OCI-LY1 (cell line): ENCODE data around the gene ARHGAP22.

ENCODE experiments used
- H2AFZ ChIP-seq: fragments of 200-600 bp; sonication (generic), shearing (Covaris generic); 2 replicates; pipeline ENCODE4 v1.6.0; 2014; ENCODE audit warnings: antibody characterized with exemption, mild to moderate bottlenecking, low read length
- H3F3A ChIP-seq: fragments of 200-600 bp; sonication (generic), shearing (Covaris generic); 2 replicates; pipeline ENCODE4 v1.6.0; 2014; ENCODE audit warnings: mild to moderate bottlenecking, antibody characterized with exemption, low read length, moderate library complexity; ENCODE audit not compliant: insufficient read depth
- H3K27ac ChIP-seq: fragments of 200-600 bp; sonication (generic); 2 replicates; pipeline ENCODE4 v1.5.1; 2014; ENCODE audit warnings: low read length, mixed run types, mild to moderate bottlenecking, low read depth; ENCODE audit not compliant: poor library complexity, severe bottlenecking
- H3K27me3 ChIP-seq: fragments of 200-600 bp; sonication (generic); 2 replicates; pipeline ENCODE4 v1.6.0; 2014; ENCODE audit warnings: antibody characterized with exemption, mild to moderate bottlenecking, low read length, moderate library complexity; ENCODE audit not compliant: insufficient read depth
- H3K36me3 ChIP-seq: fragments of 200-600 bp; sonication (generic); 2 replicates; pipeline ENCODE4 v1.6.1; 2014; ENCODE audit warnings: mild to moderate bottlenecking, antibody characterized with exemption, low read length, moderate library complexity, mixed read lengths; ENCODE audit not compliant: insufficient read depth
- H3K4me1 ChIP-seq: fragments of 200-600 bp; sonication (generic); 2 replicates; pipeline ENCODE4 v1.5.1; 2014; ENCODE audit warnings: mild to moderate bottlenecking, low read length, moderate library complexity; ENCODE audit not compliant: insufficient read depth, severe bottlenecking
- H3K4me2 ChIP-seq: fragments of 200-600 bp; sonication (generic), shearing (Covaris generic); 2 replicates; pipeline ENCODE4 v1.6.1; 2014; ENCODE audit warnings: low read length
- H3K4me3 ChIP-seq: fragments of 200-600 bp; sonication (generic); 2 replicates; pipeline ENCODE4 v1.5.1; 2014; ENCODE audit warnings: low read length, low read depth, mild to moderate bottlenecking, mixed read lengths; ENCODE audit not compliant: poor library complexity, severe bottlenecking
- H3K79me2 ChIP-seq: fragments of 200-600 bp; shearing (Covaris generic); 2 replicates; pipeline ENCODE4 v1.6.1; 2016; ENCODE audit warnings: mixed run types, low read length, mixed read lengths; ENCODE audit not compliant: insufficient read depth
- H3K9ac ChIP-seq: fragments of 200-600 bp; sonication (generic), shearing (Covaris generic); 2 replicates; pipeline ENCODE4 v1.6.1; 2014; ENCODE audit warnings: mild to moderate bottlenecking, low read length, mixed read lengths
- H3K9me2 ChIP-seq: fragments of 200-600 bp; sonication (generic), shearing (Covaris generic); 2 replicates; pipeline ENCODE4 v1.6.1; 2014; ENCODE audit warnings: low read depth, mild to moderate bottlenecking, low read length, mixed read lengths
- H3K9me3 ChIP-seq: fragments of 200-600 bp; shearing (Covaris generic); 2 replicates; pipeline ENCODE4 v1.6.1; 2014; ENCODE audit warnings: low read length, mixed read lengths
- H4K20me1 ChIP-seq: fragments of 200-600 bp; sonication (generic), shearing (Covaris generic); 2 replicates; pipeline ENCODE4 v1.6.0; 2016; ENCODE audit warnings: mild to moderate bottlenecking, low read length; ENCODE audit not compliant: insufficient read depth
- EZH2 ChIP-seq: fragments of 200-600 bp; sonication (generic), shearing (Covaris generic); IDR thresholded peaks from 2 replicates; pipeline ENCODE4 v1.8.0; 2017; ENCODE audit warnings: borderline replicate concordance, mixed run types, mild to moderate bottlenecking, antibody characterized with exemption, low read length, moderate library complexity, mixed read lengths
- TF ChIP-seq, protein P1 (sequence below): fragments of 200-600 bp; sonication (generic), shearing (Covaris generic); IDR thresholded peaks from 2 replicates; pipeline ENCODE4 v1.5.1; 2017; ENCODE audit warnings: mild to moderate bottlenecking, antibody characterized with exemption, low read length, moderate library complexity, mixed read lengths

The ARHGAP22 gene

GRCh38 chr10:48501226-48501625 lies 103.6 kb downstream of the ARHGAP22 start:
- H3K4me2 ChIP-seq, result no peak overlapping the region
- H3K4me3 ChIP-seq, result no peak overlapping the region
- no peaks in the 10 kb centered on the region for H3K9me3 ChIP-seq
- no peak overlapping the region for H3K9ac ChIP-seq
- no peak overlapping the region for H3K27ac ChIP-seq
- H3F3A ChIP-seq, result no peaks in the 10 kb centered on the region
- H3K36me3 ChIP-seq, result no peaks in the 10 kb centered on the region
- TF ChIP-seq, protein P1, sequence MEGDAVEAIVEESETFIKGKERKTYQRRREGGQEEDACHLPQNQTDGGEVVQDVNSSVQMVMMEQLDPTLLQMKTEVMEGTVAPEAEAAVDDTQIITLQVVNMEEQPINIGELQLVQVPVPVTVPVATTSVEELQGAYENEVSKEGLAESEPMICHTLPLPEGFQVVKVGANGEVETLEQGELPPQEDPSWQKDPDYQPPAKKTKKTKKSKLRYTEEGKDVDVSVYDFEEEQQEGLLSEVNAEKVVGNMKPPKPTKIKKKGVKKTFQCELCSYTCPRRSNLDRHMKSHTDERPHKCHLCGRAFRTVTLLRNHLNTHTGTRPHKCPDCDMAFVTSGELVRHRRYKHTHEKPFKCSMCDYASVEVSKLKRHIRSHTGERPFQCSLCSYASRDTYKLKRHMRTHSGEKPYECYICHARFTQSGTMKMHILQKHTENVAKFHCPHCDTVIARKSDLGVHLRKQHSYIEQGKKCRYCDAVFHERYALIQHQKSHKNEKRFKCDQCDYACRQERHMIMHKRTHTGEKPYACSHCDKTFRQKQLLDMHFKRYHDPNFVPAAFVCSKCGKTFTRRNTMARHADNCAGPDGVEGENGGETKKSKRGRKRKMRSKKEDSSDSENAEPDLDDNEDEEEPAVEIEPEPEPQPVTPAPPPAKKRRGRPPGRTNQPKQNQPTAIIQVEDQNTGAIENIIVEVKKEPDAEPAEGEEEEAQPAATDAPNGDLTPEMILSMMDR, result no peak
- TF ChIP-seq EZH2, result no peak
- no peak overlapping the region for H2AFZ ChIP-seq
- no peaks in the 10 kb centered on the region for H3K79me2 ChIP-seq
- H3K4me1 ChIP-seq, result no peaks in the 10 kb centered on the region
- no peaks in the 10 kb centered on the region for H4K20me1 ChIP-seq
- H3K27me3 ChIP-seq, result no peaks in the 10 kb centered on the region
- H3K9me2 ChIP-seq, result no peaks in the 10 kb centered on the region

- H2AFZ ChIP-seq, result no peak overlapping the region
- no peaks in the 10 kb centered on the region for H3K27me3 ChIP-seq
- no peaks in the 10 kb centered on the region for H3F3A ChIP-seq
- no peak overlapping the region for H3K4me2 ChIP-seq
- H3K9me2 ChIP-seq, result no peaks in the 10 kb centered on the region
- no peak for TF ChIP-seq EZH2
- TF ChIP-seq, protein P1, result no peak
- no peaks in the 10 kb centered on the region for H3K36me3 ChIP-seq
- H3K9ac ChIP-seq, result no peak overlapping the region
- H3K79me2 ChIP-seq, result no peaks in the 10 kb centered on the region
- no peaks in the 10 kb centered on the region for H4K20me1 ChIP-seq
- H3K4me3 ChIP-seq, result no peak overlapping the region
- no peaks in the 10 kb centered on the region for H3K4me1 ChIP-seq
- no peak overlapping the region for H3K27ac ChIP-seq
- H3K9me3 ChIP-seq, result no peaks in the 10 kb centered on the region
These were observed 104.1 kb downstream of the ARHGAP22 start for GRCh38 chr10:48500771-48501170.

DNA sequence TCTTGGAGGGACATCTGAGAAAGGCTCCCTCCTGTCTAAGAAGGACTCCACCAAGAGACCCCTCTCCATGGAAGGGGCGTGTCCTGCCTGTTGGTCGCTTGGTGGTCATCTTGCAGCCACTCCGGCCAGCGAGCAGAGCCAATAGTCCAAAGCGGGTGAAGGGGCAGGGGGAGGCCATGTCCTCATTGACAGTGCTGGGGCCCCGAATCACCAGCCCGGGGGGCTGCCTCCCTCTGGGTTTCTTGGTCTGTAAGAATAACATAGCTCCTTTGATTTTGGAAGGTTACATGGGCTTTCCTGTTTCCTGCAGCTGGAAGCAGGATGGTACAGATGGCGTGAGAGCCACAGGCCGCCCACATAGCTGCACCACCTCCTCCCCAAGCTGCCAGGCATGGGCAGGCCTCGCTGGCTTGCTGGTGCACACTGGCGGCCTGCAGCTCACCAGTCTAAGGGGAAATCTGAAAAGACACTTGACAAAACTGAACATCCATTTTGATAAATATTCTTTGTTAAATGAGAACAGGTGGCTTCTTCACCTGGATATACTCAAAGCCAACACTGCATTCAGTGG lies 105.8 kb downstream of the ARHGAP22 start:
- no peak overlapping the region for H2AFZ ChIP-seq
- no peak overlapping the region for H3K4me2 ChIP-seq
- no peaks in the 10 kb centered on the region for H3K79me2 ChIP-seq
- H3K4me3 ChIP-seq, result no peak overlapping the region
- no peak overlapping the region for H3K27ac ChIP-seq
- TF ChIP-seq EZH2, result no peak
- TF ChIP-seq, protein P1, result no peak
- H3K9me3 ChIP-seq, result no peaks in the 10 kb centered on the region
- no peaks in the 10 kb centered on the region for H3K9me2 ChIP-seq
- no peaks in the 10 kb centered on the region for H3F3A ChIP-seq
- H3K27me3 ChIP-seq, result no peaks in the 10 kb centered on the region
- no peaks in the 10 kb centered on the region for H4K20me1 ChIP-seq
- H3K9ac ChIP-seq, result no peak overlapping the region
- H3K36me3 ChIP-seq, result no peaks in the 10 kb centered on the region
- no peaks in the 10 kb centered on the region for H3K4me1 ChIP-seq
